K562 (cell line): ENCODE measurements around the gene MSX1. TPM values are rescaled to one million over a fixed set of nuclear protein-coding genes. Genes with fewer than 3 reads are reported as not detected.

ENCODE experiments used
- ATAC-seq: fragments of 200-7000 bp; cut with Tn5 transposase; 3 replicates; pipeline ENCODE4 v1.9.1; 2020; ENCODE audit warnings: moderate library complexity
- BruUV-seq: library from RNA; stranded (reverse); fragments of 400-500 nt; replicated peaks from 2 replicates; lab custom pipeline; 2021; lab: Mats Ljungman, UMichigan
- CTCF ChIA-PET: fragments of 300-600 bp; formaldehyde crosslinking; extraction: SDS; loops from one replicate; lab custom pipeline; 2021; ENCODE audit warnings: low intra/inter-chr PET ratio; lab: Yijun Ruan, JAX
- POLR2A ChIA-PET: fragments of 300-600, 350-650 bp; sonication (Branson Sonifier 250); formaldehyde crosslinking; extraction: SDS; loops from one replicate; lab custom pipeline; 2021; ENCODE audit warnings: antibody characterized with exemption, inconsistent platforms; lab: Yijun Ruan, JAX
- DNase-seq, 4 experiments: peaks; one replicate each; pipeline versions ENCODE4 v3.0.0 to v3.0.0-alpha.2; 2011 to 2018; ENCODE audit warnings: low spot score in 3 of 4, mixed read lengths in 3 of 4; ENCODE audit errors: extremely low read depth in 1 of 4
- FAIRE-seq: peaks from 2 replicates; lab custom pipeline; 2011; peaks lifted over from hg19 to GRCh38; lab: Jason Lieb, UNC
- H2AFZ ChIP-seq: 2 replicates; pipeline ENCODE4 v1.6.0; 2011; ENCODE audit warnings: low read depth, low read length, control low read depth, inconsistent platforms
- H3K27ac ChIP-seq: fragments of 200-600 bp; 3 replicates; pipeline ENCODE4 v1.8.0; 2011; ENCODE audit warnings: low read depth, mild to moderate bottlenecking, control low read depth, inconsistent platforms, low read length, moderate library complexity, mixed read lengths; ENCODE audit errors: extremely low read depth
- H3K27me3 ChIP-seq, 2 experiments: fragments of 300-600 bp in 1 of 2; 2 replicates in 1 of 2; 3 replicates in 1 of 2; pipeline versions ENCODE4 v1.6.0 to v1.8.0; 2011; ENCODE audit warnings: inconsistent platforms in 2 of 2, low read length in 2 of 2, mild to moderate bottlenecking in 1 of 2, mixed read lengths in 1 of 2, moderate library complexity in 1 of 2; ENCODE audit not compliant: control insufficient read depth in 2 of 2, insufficient read depth in 2 of 2
- H3K36me3 ChIP-seq: fragments of 300-600 bp; 3 replicates; pipeline ENCODE4 v1.8.0; 2011; ENCODE audit warnings: mild to moderate bottlenecking, low read length, inconsistent platforms; ENCODE audit not compliant: control insufficient read depth, insufficient read depth
- H3K4me1 ChIP-seq, 2 experiments: fragments of 200-600 bp in 1 of 2; replicated peaks in 1 of 2; 2 replicates in 1 of 2; 3 replicates in 1 of 2; pipeline versions ENCODE4 v1.5.1 to v1.8.0; 2011; ENCODE audit warnings: inconsistent platforms in 2 of 2, low read length in 2 of 2, mild to moderate bottlenecking in 1 of 2, mixed read lengths in 1 of 2, moderate library complexity in 1 of 2; ENCODE audit not compliant: control insufficient read depth in 2 of 2, insufficient read depth in 2 of 2
- H3K4me2 ChIP-seq: 2 replicates; pipeline ENCODE4 v1.6.1; 2011; ENCODE audit warnings: low read length, control low read depth, inconsistent platforms, mixed read lengths; ENCODE audit not compliant: insufficient read depth
- H3K4me3 ChIP-seq: fragments of 200-600 bp; sonication (generic), shearing (Covaris generic); 2 replicates; pipeline ENCODE4 v1.5.1; 2016; ENCODE audit warnings: control low read depth, inconsistent platforms
- H3K79me2 ChIP-seq: fragments of 200-600 bp; 3 replicates; pipeline ENCODE4 v1.8.0; 2011; ENCODE audit warnings: low read length, inconsistent platforms; ENCODE audit not compliant: control insufficient read depth, insufficient read depth
- H3K9ac ChIP-seq, 2 experiments: 2 replicates each; pipeline versions ENCODE4 v1.6.0 to v1.6.1; 2011; ENCODE audit warnings: low read depth in 2 of 2, low read length in 2 of 2, control low read depth in 1 of 2, inconsistent platforms in 1 of 2, mild to moderate bottlenecking in 1 of 2, mixed read lengths in 1 of 2; ENCODE audit not compliant: insufficient read depth in 1 of 2
- H3K9me1 ChIP-seq: one replicate; pipeline ENCODE4 v1.6.0; 2011; ENCODE audit warnings: inconsistent platforms, mild to moderate bottlenecking, low read length, moderate library complexity; ENCODE audit not compliant: control insufficient read depth, insufficient read depth
- H3K9me3 ChIP-seq: replicated peaks from 2 replicates; pipeline ENCODE4 v1.5.1; 2011; ENCODE audit warnings: low read depth, low read length, inconsistent platforms; ENCODE audit not compliant: control insufficient read depth, insufficient read depth
- H4K20me1 ChIP-seq: replicated peaks from 2 replicates; pipeline ENCODE4 v1.6.1; 2011; ENCODE audit warnings: low read length, inconsistent platforms, mixed read lengths; ENCODE audit not compliant: control insufficient read depth, insufficient read depth
- ATF3 ChIP-seq, 2 experiments: fragments of 450-650 bp in 1 of 2; sonication (generic) in 1 of 2; formaldehyde crosslinking in 1 of 2; IDR thresholded peaks in 1 of 2; conservative IDR thresholded peaks in 1 of 2; 2 replicates each; pipeline versions ENCODE4 v1.6.1 to v1.8.1; 2016 to 2023; ENCODE audit warnings: mild to moderate bottlenecking in 2 of 2, moderate library complexity in 2 of 2, inconsistent platforms in 1 of 2, missing genetic modification reagents in 1 of 2
- CCNT2 ChIP-seq: IDR thresholded peaks from 2 replicates; pipeline ENCODE4 v1.6.1; 2011; ENCODE audit warnings: borderline replicate concordance, low read depth, mild to moderate bottlenecking, moderate library complexity, mixed read lengths, low read length; ENCODE audit not compliant: insufficient read length; ENCODE audit errors: extremely low read depth
- CXXC5 ChIP-seq: fragments of 250-450 bp; sonication (Bioruptor Pico); IDR thresholded peaks from 2 replicates; pipeline ENCODE4 v1.8.0; 2022; ENCODE audit warnings: inconsistent platforms, mild to moderate bottlenecking, moderate library complexity
- WGBS: fragments of 100-300 bp; shearing (Covaris generic); methylation state at CpG from one replicate; pipeline ENCODE4 v1.1.6; 2016; ENCODE audit warnings: low coverage, mixed read lengths; ENCODE audit not compliant: insufficient coverage; ENCODE audit errors: missing lambda C conversion rate; 5-methylcytosine and 5-hydroxymethylcytosine counted together
- in situ Hi-C: fragments of 300-500 bp; cut with MboI; formaldehyde crosslinking; loops from 4 replicates; pipeline ENCODE4 v1.15.0; 2018; ENCODE audit warnings: inconsistent platforms, mixed read lengths
- intact Hi-C: fragments of 100-400 bp; cut with micrococcal nuclease; formaldehyde crosslinking; loops from 2 replicates; pipeline ENCODE4 v1.14.2; 2022
- polyA plus RNA-seq, 8 experiments: library from polyadenylated mRNA; depleted of rRNA in 4 of 8; stranded (reverse) in 5 of 8; unstranded in 3 of 8; fragments of >200 nt; fragmentation: Nextera tagmentation in 2 of 8; fragmentation: Illumina TruSeq in 1 of 8; extraction: Ambion mirVana in 2 of 8; extraction: Trizol in 1 of 8; gene quantifications; 2 replicates each; pipeline versions ENCODE4 v1.2.1 to v1.2.3, GENCODE V29; 2011 to 2014; ENCODE audit warnings: inconsistent platforms in 1 of 8, missing spikeins in 1 of 8
- total RNA-seq, 7 experiments: library from RNA; depleted of rRNA in 6 of 7; stranded (reverse); fragments of >200 nt in 6 of 7; fragmentation: Illumina TruSeq in 2 of 7; extraction: Trizol in 2 of 7; gene quantifications; 2 replicates each; pipeline versions ENCODE4 v1.2.1 to v1.2.3, GENCODE V29; 2011 to 2021; ENCODE audit warnings: low replicate concordance in 1 of 7

The MSX1 gene
- total and polyA plus RNA-seq, 9 of the 15 experiments (the other 6 are each of a cell fraction or from before 2014, with no cell fraction given): 1.3 to 6.3 (median 2.3) TPM

- ChIA-PET POLR2A (interaction anchor here (0.7 to 1.0 kb wide), 2 partner anchors 9 to 14 kb away, joined by 3 read pairs; no protein-coding TSS in a partner anchor), CTCF (no interaction called here)
- Histone ChIP-seq H2AFZ (no peak overlapping the region), H3K4me1 (peaks cover 7 to 45% of the 10 kb centered on the region in 2 experiments; a peak in 3 of 5 replicates), H3K4me2 (no peak overlapping the region), H3K36me3 (no peaks in the 10 kb centered on the region), H3K4me3 (no peak overlapping the region), H3K9me1 (no peaks in the 10 kb centered on the region), H3K27ac (no peak overlapping the region), H3K27me3 (peaks cover 39 to 54% of the 10 kb centered on the region in 2 experiments), H4K20me1 (peaks cover 13% of the 10 kb centered on the region), H3K9ac (no peak overlapping the region), H3K79me2 (no peaks in the 10 kb centered on the region), H3K9me3 (no peaks in the 10 kb centered on the region)
- no peak for DNase-seq
- in situ Hi-C loops: no loop called here
- intact Hi-C loops: no loop called here
- FAIRE-seq: no peak
- 63% methylated on average over 20 of the region's 36 CpGs for WGBS
- no peak for ATAC-seq
- no TSS peak for BruUV-seq
- TF ChIP-seq CCNT2: no peak
- no peak for TF ChIP-seq CXXC5
- no peak for TF ChIP-seq ATF3 (IDR thresholded peaks at IDR 0.05)
- TF ChIP-seq ATF3 (CRISPR knock-in tag; conservative IDR thresholded peaks at IDR 0.05): no peak
These were observed 2.3 kb upstream of the MSX1 start for GRCh38 chr4:4857001-4857808.
